Osteoblast (primary cell): ENCODE results near the gene NUP50. TPM values are rescaled to one million over a fixed set of nuclear protein-coding genes. Genes with fewer than 3 reads are reported as not detected.

ENCODE experiments used
- DNase-seq: peaks from one replicate; pipeline ENCODE4 v3.0.0; 2011; ENCODE audit warnings: low spot score, mixed read lengths; ENCODE audit not compliant: insufficient read length; ENCODE audit errors: missing footprints
- H2AFZ ChIP-seq: 2 replicates; pipeline ENCODE4 v1.6.0; 2011; ENCODE audit warnings: mild to moderate bottlenecking, low read length
- H3K27ac ChIP-seq: 2 replicates; pipeline ENCODE4 v1.5.1; 2011; ENCODE audit warnings: mild to moderate bottlenecking, low read depth, low read length, moderate library complexity
- H3K27me3 ChIP-seq: 2 replicates; pipeline ENCODE4 v1.6.0; 2012; ENCODE audit warnings: mild to moderate bottlenecking, control low read depth, inconsistent platforms, low read length, moderate library complexity; ENCODE audit not compliant: insufficient read depth
- H3K36me3 ChIP-seq: 2 replicates; pipeline ENCODE4 v1.5.1; 2011; ENCODE audit warnings: mild to moderate bottlenecking, low read length, control low read depth, moderate library complexity; ENCODE audit not compliant: insufficient read depth
- H3K4me1 ChIP-seq: 2 replicates; pipeline ENCODE4 v1.5.1; 2011; ENCODE audit warnings: mild to moderate bottlenecking, low read length, control low read depth, moderate library complexity; ENCODE audit not compliant: insufficient read depth
- H3K4me2 ChIP-seq: 2 replicates; pipeline ENCODE4 v1.6.0; 2011; ENCODE audit warnings: mild to moderate bottlenecking, low read length; ENCODE audit not compliant: insufficient read depth
- H3K4me3 ChIP-seq: fragments of 200-600 bp; sonication (generic); 3 replicates; pipeline ENCODE4 v1.5.1; 2012; ENCODE audit warnings: mild to moderate bottlenecking, low read length, inconsistent platforms; ENCODE audit not compliant: insufficient read depth
- H3K79me2 ChIP-seq: 2 replicates; pipeline ENCODE4 v1.6.0; 2012; ENCODE audit warnings: mild to moderate bottlenecking, low read length, control low read depth, inconsistent platforms; ENCODE audit not compliant: insufficient read depth
- H3K9me3 ChIP-seq: 2 replicates; pipeline ENCODE4 v1.5.1; 2011; ENCODE audit warnings: low read depth, low read length, control low read depth
- H4K20me1 ChIP-seq: 2 replicates; pipeline ENCODE4 v1.6.0; 2012; ENCODE audit warnings: mild to moderate bottlenecking, low read length, control low read depth; ENCODE audit not compliant: insufficient read depth
- CTCF ChIP-seq: IDR thresholded peaks from 2 replicates; pipeline ENCODE4 v1.5.1; 2011; ENCODE audit warnings: mild to moderate bottlenecking, low read depth, low read length, moderate library complexity; ENCODE audit errors: extremely low read depth
- total RNA-seq: library from RNA; depleted of rRNA; stranded (reverse); fragments of >200 nt; gene quantifications from 2 replicates; pipeline ENCODE4 v1.2.3, GENCODE V29; 2012

NUP50 gene
- total RNA-seq, 1 donor: 54.3 TPM

- peaks cover 14% of the 10 kb centered on the region for H3K79me2 ChIP-seq
Measured at GRCh38 chr22:45205276-45205925, 41.7 kb downstream of the NUP50 start.

GRCh38 chr22:45206233-45206632, 42.5 kb downstream of the NUP50 start:
- Histone ChIP-seq H3K4me1 (peaks cover 26% of the 10 kb centered on the region), H3K27me3 (no peaks in the 10 kb centered on the region), H2AFZ (no peak overlapping the region), H3K79me2 (peaks cover 23% of the 10 kb centered on the region), H3K36me3 (peaks cover 7% of the 10 kb centered on the region), H3K4me3 (no peak overlapping the region), H3K4me2 (no peak overlapping the region), H3K27ac (no peak overlapping the region), H4K20me1 (peaks cover 16% of the 10 kb centered on the region), H3K9me3 (no peaks in the 10 kb centered on the region)
- TF ChIP-seq CTCF: no peak
- DNase-seq: no peak

More at GRCh38 chr22:45205276-45205925, 41.7 kb downstream of the NUP50 start:
- Histone ChIP-seq H4K20me1 (peaks cover 22% of the 10 kb centered on the region), H3K27ac (no peak overlapping the region), H3K4me1 (peaks cover 32% of the 10 kb centered on the region), H2AFZ (no peak overlapping the region), H3K27me3 (no peaks in the 10 kb centered on the region), H3K4me2 (no peak overlapping the region), H3K36me3 (peaks cover 7% of the 10 kb centered on the region), H3K9me3 (no peaks in the 10 kb centered on the region), H3K4me3 (no peak overlapping the region)
- no peak for TF ChIP-seq CTCF
- peak; percentile 73 for DNase-seq

GRCh38 chr22:45207533-45207932, 43.8 kb downstream of the NUP50 start:
- Histone ChIP-seq H3K27me3 (no peaks in the 10 kb centered on the region), H3K9me3 (no peaks in the 10 kb centered on the region), H4K20me1 (peaks cover 11% of the 10 kb centered on the region), H3K4me1 (peaks cover 23% of the 10 kb centered on the region), H3K4me2 (no peak overlapping the region), H2AFZ (no peak overlapping the region), H3K4me3 (no peak overlapping the region), H3K27ac (peak overlapping the region; percentile 23), H3K79me2 (peaks cover 24% of the 10 kb centered on the region), H3K36me3 (peaks cover 6% of the 10 kb centered on the region)
- DNase-seq: no peak
- no peak for TF ChIP-seq CTCF

- Histone ChIP-seq H3K4me2 (no peak overlapping the region), H3K4me3 (no peak overlapping the region), H3K36me3 (peaks cover under 1% of the 10 kb centered on the region), H3K27me3 (no peaks in the 10 kb centered on the region), H3K4me1 (peaks cover 25% of the 10 kb centered on the region), H4K20me1 (peaks cover 11% of the 10 kb centered on the region), H3K79me2 (peaks cover 24% of the 10 kb centered on the region), H2AFZ (no peak overlapping the region), H3K27ac (peak overlapping the region; percentile 42), H3K9me3 (no peaks in the 10 kb centered on the region)
- DNase-seq: peak; percentile 92
- TF ChIP-seq CTCF: no peak
Measured at GRCh38 chr22:45207981-45208664, 44.4 kb downstream of the NUP50 start.
